GM11168 (cell line): ENCODE measurements around the gene C9orf152.
"Not testable (repeated sequence)": the region's sequence is repeated elsewhere in the genome, so short reads cannot be mapped to it uniquely, and the experiment has no call there.

Experiments
- in situ Hi-C: fragments of 300-500 bp; cut with MboI; formaldehyde crosslinking; loops from one replicate; pipeline ENCODE4 v1.12.0; 2022; ENCODE audit warnings: low sequenced_read_pairs; ENCODE audit not compliant: unreplicated experiment

The C9orf152 gene

DNA sequence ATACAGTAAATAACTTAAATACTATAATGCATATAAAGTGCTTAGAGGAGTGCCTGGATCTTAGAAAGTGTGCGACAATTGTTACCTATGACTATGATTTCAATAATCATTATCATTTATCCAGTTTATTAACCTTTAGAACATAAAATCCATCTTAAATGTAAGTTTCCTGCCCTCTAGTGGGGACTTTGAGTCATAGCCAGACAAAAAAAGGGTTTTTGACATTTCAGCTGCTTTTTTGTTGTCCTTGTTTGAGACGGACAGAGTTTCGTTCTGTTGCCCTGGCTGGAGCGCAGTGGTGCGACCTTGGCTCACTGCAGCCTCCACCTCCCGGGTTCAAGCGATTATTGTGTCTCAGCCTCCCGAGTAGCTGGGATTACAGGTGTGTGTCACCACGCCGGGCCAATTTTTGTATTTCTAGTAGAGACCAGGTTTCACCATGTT, 9.7 kb upstream of the C9orf152 start:
- in situ Hi-C loops, result no loop called here

GRCh38 chr9:110214586-110215355, 6.8 kb upstream of the C9orf152 start:
- in situ Hi-C loops, result no loop called here

DNA sequence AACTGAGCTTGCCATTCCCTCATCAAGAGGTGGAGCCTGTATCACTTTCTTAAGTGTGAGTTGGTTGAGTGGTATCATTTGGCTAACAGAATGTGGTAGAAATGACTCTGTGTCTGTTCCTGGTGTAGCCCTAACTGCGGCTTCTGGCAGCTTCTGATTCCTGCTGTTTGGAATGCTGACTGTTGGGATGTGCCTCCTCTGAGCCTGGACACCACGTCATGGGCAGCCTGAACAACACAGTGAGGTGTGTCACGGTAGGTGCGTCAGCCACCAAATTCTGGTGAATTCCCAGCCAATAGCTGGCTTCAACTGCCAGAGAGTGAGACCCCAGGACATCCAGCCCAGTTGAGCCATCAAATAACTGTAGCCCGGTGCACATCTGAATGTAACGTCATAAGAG, 6.1 kb upstream of the C9orf152 start:
- in situ Hi-C loops, result no loop called here

- in situ Hi-C loops, result no loop called here
These were observed 5.6 kb upstream of the C9orf152 start for GRCh38 chr9:110213413-110214044.

GRCh38 chr9:110207071-110207641, 803 bp downstream of the C9orf152 start:
- in situ Hi-C loops, result no loop called here

- in situ Hi-C loops, result no loop called here
These were observed 1.6 kb downstream of the C9orf152 start for GRCh38 chr9:110206389-110206788.

DNA sequence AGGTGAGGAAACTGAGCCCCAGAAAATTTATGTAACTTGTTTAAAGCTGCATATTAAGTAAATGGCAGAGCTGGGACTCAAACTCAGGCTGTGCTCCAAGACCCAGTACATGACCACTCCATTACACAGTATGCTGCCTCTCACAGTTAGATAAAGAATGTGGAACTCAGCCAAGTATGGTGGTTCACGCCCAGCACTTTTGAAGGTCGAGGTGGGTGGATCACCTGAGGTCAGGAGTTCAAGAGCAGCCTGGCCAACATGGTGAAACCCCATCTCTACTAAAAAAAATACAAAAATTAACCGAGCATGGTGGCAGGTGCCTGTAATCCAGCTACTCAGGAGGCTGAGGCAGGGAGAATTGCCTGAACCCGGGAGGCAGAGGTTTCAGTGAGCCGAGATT, 2.3 kb downstream of the C9orf152 start:
- in situ Hi-C loops, result not testable (repeated sequence)

DNA sequence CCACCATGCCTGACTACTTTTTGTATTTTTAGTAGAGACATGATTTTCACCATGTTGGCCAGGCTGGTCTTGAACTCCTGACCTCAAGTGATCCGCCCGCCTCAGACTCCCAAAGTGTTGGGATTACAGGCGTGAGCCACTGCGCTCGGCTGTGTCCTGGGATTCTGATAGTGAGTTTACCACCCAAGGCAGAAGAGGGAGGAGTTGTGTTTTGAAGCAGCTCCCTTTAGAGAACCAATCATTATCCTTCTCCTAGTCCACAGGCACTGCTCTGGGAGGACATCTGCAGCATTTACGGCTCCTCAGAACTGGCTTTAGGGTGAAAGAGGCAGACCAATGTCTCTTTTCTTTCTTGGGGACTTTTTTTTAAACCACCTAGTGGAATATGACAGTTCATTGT, 5.7 kb downstream of the C9orf152 start:
- in situ Hi-C loops, result no loop called here

GRCh38 chr9:110199643-110200042, 8.3 kb downstream of the C9orf152 start:
- in situ Hi-C loops, result no loop called here

DNA sequence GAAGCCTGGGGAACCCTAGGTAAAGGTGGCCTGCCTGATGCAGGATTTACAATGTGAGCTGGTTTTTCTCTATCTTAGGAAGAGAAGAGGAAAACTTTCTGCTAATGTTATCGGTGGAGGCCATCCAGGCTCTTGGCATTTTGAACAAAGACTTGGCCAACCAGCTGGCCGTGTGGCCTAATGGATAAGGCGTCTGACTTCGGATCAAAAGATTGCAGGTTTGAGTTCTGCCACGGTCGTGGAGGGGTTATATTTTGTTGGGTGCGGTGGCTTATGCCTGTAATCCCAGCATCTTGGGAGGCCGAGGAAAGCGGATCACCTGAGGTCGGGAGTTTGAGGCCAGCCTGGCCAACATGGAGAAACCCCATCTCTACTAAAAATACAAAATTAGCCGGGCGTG, 9.6 kb downstream of the C9orf152 start:
- in situ Hi-C loops, result no loop called here

GRCh38 chr9:110197330-110198187, 10.4 kb downstream of the C9orf152 start:
- in situ Hi-C loops, result no loop called here

DNA sequence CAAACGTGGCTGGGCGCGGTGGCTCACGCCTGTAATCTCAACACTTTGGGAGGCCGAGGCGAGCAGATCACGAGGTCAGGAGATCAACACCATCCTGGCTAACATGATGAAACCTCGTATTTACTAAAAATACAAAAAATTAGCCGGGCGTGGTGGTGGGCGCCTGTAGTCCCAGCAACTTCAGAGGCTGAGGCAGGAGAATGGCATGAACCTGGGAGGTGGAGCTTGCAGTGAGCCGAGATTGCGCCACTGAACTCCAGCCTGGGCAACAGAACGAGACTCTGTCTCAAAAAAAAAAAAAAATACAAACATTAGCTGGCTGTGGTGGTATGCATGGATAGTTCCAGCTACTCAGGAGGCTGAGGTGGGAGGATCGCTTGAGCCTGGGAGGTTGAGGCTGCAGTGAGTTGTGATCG, 11.9 kb downstream of the C9orf152 start:
- in situ Hi-C loops, result not testable (repeated sequence)

GRCh38 chr9:110192531-110193261, 15.3 kb downstream of the C9orf152 start:
- in situ Hi-C loops, result no loop called here

- in situ Hi-C loops, result no loop called here
These were observed 16.3 kb downstream of the C9orf152 start for GRCh38 chr9:110191615-110192014.

DNA sequence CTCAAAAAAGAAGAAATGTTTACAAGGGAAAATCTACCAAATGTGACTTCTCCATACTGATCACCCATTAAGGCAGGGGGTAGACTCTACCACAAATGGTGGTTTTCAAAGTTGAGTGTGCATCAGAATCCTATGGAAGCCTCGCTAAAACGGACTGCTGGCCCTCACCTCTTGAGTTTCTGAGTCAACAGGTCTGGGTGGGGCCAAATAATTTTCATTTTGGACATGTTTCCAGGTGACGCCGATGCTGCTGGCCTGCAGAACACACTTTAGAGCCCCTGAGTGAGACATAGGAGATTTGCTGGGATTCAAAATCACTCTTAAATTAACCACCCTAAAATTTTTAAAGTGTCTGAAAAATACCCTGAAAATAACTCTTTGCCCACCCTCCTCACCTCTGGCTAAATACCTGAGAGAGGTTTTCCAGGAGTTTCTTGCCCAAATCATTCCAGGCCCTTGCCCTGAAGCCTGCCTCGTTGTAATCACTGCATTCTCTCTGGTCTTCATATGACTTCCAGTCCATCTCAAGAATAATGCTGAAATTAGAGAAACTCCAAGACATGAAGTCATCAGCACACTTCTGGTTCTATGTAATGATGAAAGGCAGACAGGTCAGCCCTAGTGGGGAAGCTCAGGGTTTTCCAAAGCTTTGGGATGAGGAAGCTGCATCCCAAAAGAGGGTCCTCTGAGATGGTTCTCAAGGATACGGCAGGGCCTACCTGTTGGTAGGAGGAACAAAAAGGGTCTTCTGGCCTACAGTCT, 18.2 kb downstream of the C9orf152 start:
- in situ Hi-C loops, result loop anchor here (10.0 kb wide), 1 partner anchor 435 kb away; no protein-coding TSS in a partner anchor

- in situ Hi-C loops, result loop anchor here (10.0 kb wide), 1 partner anchor 436 kb away; no protein-coding TSS in a partner anchor
These were observed 19.0 kb downstream of the C9orf152 start for GRCh38 chr9:110188991-110189390.

- in situ Hi-C loops, result loop anchor here (10.0 kb wide), 1 partner anchor 437 kb away; no protein-coding TSS in a partner anchor
These were observed 19.9 kb downstream of the C9orf152 start for GRCh38 chr9:110188101-110188500.

GRCh38 chr9:110187126-110187525, 20.8 kb downstream of the C9orf152 start:
- in situ Hi-C loops, result loop anchor here (10.0 kb wide), 1 partner anchor 438 kb away; no protein-coding TSS in a partner anchor

DNA sequence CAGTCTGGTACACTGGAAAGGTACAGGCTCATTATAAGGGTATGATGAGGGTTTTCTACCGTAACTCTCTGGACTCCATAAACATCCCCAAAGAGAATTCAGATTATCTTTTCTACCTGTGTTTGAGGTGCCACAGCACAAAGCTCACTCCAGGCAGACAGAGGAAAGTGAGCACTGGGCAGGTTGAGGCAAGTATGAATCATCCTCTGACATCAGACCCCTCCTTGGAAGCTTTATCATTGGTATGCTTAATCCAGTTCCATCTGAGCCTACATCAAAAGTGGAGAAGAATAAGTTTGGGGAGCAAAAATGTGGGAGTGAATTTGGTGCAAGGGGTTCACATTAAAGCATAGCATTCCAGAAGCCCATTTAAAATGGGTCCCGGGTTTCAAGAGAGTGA, 21.7 kb downstream of the C9orf152 start:
- in situ Hi-C loops, result loop anchor here (10.0 kb wide), 1 partner anchor 439 kb away; no protein-coding TSS in a partner anchor
